ENCODE measurements around the gene UNC5CL. TPM values are rescaled to one million over a fixed set of nuclear protein-coding genes. Genes with fewer than 3 reads are reported as not detected.

Gene UNC5CL
- total RNA-seq, 4 donors from 2014 or later: 1.1 to 1.7 (median 1.7) TPM; not detected in 1

DNA sequence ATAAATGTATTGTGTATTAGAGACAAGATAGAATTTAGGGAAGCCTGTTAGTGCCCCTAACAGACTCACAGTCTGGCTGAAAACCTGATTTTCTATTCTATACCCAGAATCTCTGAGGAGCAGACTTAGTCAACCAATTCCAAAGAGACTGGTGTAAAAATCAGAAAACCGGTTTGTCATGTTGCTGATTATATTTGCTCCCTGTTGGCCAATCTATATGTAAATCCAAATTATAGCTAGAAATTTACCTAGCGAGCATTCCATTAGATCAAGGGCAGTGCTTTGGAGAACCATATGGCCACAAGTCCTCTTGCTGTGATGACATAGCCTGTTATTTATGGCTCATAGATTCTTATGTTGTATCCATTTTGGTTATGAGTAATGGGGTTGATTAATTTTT lies 38.5 kb upstream of the UNC5CL start:
- TF ChIP-seq, protein P1, sequence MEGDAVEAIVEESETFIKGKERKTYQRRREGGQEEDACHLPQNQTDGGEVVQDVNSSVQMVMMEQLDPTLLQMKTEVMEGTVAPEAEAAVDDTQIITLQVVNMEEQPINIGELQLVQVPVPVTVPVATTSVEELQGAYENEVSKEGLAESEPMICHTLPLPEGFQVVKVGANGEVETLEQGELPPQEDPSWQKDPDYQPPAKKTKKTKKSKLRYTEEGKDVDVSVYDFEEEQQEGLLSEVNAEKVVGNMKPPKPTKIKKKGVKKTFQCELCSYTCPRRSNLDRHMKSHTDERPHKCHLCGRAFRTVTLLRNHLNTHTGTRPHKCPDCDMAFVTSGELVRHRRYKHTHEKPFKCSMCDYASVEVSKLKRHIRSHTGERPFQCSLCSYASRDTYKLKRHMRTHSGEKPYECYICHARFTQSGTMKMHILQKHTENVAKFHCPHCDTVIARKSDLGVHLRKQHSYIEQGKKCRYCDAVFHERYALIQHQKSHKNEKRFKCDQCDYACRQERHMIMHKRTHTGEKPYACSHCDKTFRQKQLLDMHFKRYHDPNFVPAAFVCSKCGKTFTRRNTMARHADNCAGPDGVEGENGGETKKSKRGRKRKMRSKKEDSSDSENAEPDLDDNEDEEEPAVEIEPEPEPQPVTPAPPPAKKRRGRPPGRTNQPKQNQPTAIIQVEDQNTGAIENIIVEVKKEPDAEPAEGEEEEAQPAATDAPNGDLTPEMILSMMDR (IDR thresholded peaks at IDR 0.05; ENCODE audit: low read depth): no peak

DNA sequence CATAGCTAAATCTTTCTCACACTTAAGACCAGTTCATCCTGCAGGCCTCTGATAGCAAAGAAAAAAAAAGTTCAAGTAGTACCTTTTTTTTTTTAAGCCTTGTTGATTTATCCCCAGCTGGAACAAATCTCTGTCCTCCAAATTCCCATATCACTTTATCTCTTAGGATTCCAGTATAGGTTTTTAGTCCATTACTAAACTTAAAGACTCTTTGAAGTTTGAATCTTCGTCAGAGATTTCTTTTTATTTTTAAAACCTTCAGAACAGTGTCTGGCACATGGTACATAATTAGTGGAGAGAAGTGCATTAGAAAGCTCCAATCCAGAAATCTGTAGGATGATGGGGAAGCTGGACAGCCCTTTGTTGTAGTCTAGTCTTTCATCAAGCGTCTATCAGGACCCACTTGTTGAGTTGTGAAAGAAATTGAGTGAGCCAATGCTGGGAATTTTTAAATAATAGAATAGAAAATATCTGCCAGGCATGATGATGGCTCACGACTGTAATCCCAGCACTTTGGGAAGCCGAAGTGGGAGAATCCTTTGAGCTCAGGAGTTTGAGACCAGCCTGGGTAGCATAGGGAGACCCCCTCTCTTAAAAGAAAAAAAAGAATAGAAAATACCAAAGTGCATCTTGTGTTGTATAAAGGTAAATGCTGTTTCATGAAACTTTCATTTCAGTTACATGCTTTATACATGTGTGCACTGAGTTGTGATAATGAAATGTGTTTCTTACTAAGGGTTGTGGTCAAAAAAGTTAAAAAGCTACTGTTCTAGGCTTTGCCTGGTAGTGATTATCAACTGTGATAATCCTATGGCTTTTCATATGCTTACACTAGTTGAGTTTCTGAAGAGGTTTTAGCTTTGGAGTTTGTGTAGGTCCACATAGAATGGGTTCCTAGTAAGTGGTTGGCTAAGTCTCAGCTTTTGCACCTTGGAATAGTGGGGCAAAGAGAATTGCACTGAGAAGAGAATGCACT lies 36.9 kb upstream of the UNC5CL start:
- TF ChIP-seq, protein P1 (IDR thresholded peaks at IDR 0.05; ENCODE audit: low read depth): no peak

DNA sequence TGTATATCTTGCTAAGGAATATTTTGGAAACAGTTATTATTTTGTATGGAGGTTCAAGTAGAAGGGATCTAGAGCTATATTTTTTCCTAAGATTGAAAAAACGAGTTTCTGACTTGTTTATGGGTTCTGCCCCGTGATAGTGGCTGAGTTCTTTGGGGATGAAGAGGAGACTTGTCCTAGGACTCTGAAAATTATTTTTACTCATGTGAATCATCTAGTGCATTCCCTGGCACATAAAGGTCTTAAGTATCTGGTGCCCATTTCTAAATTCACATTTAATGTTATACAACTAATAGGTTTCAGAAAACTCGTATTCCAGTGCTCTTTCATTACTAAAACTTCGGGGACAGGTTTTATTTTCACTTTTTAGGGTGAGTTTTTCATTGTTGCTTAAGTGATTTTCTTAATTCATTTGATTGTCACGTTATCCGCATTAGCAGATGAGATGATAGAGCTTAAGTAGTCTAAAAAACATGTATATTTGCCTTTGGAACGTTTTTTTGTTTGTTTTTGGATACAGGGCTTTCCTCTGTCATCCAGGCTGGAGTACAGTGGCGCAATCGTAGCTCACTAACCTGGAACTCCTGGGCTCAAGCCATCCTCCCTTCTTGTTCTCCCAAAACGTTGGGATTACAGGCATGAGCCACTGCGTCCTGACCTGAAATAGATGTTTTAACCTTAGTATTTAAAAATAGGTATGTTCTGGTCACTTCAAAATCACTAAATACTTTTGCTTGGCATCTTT lies 35.8 kb upstream of the UNC5CL start:
- TF ChIP-seq, protein P1 (IDR thresholded peaks at IDR 0.05; ENCODE audit: low read depth): no peak

DNA sequence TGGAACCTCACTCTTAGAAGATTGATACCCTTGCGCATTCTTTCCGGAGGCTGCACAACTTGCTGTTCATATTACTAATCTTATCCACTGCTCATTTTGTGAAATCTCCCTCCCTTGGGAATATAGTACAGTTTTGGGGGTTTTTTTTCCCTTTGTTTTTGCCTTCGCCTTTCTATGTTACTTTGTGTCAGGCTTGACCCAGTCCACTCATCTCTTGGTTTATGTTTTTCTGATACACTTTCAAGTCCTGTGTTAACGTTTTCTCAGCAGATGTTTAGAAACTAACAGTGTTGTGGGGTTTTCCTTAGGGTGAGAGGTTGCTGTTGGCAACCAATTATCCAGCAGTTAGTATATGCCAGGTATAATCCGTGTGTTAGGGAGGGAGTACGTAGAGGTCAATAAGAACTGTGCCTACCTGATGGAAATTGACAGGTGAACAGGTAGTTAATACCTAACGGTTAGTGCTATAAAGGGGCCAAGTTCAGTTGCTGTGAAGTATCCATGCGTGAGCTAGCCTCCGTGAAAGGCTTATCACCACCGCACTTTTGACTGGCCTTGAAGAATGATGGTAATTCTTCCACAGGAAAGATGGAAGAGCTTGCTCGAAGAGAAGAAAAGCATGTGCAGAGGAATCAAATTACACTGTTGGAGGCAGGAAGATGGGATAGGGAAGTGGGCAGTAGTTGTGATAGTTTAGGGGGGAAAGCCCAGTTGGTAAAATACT lies 35.1 kb upstream of the UNC5CL start:
- TF ChIP-seq, protein P1 (IDR thresholded peaks at IDR 0.05; ENCODE audit: low read depth): no peak

DNA sequence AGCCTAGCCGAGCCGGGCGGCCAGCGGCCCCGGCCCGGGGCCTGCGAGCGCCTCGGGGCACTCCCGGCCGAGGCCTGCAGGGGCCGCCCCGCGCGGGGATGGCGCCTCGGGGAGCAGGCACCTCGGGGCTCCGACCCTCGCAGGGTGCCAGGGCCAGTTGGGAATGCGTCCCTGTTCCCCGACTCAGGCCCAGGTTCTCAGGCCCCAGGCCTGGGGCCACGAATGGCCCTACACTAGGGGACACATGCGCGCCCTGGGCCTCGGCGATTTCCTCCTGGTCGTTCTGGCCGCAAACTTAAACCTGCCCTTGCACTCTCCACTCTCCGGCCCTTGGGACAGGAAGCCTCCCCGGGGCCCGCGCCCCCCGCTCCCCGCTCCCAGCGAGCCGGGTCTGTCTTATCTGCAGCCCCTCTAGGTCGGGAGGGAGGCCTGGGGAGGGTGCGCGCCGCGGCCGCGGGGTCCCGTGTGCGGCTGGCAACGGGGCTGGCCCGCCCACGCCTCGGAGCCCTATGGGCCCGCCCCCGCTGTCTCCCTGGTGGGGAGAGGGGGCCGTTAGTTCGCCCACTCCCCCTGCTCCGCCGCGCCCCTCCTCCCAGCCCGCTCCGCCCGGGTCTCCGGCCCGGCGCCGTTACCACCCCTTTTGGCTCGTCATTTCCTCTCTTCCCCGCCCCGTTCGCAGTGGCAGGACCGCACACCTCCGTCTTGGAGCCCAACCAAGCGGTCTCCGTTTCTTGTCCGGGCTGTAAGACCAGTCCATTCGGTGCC lies 34.4 kb upstream of the UNC5CL start:
- TF ChIP-seq, protein P1 (IDR thresholded peaks at IDR 0.05; ENCODE audit: low read depth): no peak

DNA sequence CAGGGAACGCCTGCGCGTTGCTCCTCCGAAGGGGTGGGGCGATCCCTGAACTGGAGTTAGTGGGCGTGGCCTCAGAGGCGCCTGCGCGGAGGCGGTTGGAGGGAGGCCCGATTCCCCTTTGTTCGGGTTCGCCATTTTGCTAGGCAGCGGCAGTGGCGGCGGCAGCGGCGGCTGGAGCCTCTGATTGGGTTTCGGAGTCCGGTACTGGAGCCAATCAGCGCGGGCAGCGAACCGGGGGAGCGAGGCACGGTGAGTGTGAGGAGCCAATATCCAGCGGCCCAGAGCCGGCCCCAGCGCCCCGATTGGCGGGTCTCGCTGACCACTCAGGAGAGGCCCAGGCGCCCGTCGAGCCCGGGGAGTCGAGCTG lies 33.8 kb upstream of the UNC5CL start, which contains the start of gene NFYA:
NFYA (plus strand) TSS at position 139 of the 367 bp plus-strand sequence. CDS start 6,116 bp downstream, outside the sequence.
- TF ChIP-seq, protein P1 (IDR thresholded peaks at IDR 0.05; ENCODE audit: low read depth): no peak
